GM21723 (cell line): ENCODE data around the gene DCUN1D1.

Source experiments
- ATAC-seq: cut with Tn5 transposase; IDR thresholded peaks from one replicate; pipeline ENCODE4 v1.9.1; 2021; ENCODE audit warnings: mild to moderate bottlenecking, moderate library complexity; ENCODE audit not compliant: unreplicated experiment

DCUN1D1 gene

DNA sequence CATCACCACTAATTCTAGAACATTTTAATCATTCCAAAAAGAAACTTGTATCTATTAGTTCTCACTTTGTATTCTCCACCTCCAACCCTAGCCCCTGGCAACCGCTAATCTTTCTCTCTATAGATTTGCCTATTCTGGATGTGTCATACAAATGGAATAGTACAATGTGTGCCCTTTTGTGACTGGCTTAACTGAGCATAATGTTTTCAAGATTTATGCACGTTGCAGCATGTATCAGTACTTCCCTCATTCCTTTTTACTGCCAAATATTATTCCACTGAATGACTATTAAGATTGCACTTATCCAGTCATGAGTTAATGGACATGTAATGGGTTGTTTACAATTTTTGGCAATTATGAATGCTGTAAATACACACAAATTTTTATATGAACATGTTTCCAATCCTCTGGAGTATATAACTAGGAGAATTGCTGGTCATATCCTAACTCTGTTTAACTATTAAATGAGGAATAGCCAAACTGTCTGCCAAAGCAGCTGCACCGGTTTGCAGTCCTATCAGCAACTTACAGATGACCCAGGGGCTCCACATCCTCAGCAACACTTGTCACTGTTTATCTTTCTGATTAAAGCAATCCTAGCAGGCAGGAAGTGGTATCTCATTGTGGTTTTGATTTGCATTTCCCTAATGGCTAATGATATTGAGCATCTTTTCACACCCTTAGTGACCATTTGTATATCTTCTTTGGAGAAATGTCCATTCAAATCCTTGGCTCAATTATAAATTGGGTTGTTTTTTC is 42.9 kb downstream of the DCUN1D1 start:
- ATAC-seq, result peak; percentile 79

DNA sequence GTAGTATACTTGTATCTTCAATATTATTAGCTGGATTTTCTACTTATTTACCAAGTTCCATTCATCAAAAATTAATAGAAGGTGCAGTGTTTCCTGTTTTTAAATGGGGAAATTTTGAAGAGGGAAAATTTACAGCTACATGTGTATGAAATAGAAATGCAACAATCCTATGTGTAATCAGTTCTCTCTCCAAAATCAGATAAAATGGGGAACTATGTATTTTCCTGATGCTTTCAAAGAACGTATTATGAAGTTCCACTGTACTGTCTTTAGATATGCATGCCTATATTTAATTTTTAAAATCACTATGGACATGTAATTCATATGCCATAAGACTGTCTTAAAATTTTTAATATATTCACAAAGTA is 43.4 kb downstream of the DCUN1D1 start:
- ATAC-seq, result no peak

DNA sequence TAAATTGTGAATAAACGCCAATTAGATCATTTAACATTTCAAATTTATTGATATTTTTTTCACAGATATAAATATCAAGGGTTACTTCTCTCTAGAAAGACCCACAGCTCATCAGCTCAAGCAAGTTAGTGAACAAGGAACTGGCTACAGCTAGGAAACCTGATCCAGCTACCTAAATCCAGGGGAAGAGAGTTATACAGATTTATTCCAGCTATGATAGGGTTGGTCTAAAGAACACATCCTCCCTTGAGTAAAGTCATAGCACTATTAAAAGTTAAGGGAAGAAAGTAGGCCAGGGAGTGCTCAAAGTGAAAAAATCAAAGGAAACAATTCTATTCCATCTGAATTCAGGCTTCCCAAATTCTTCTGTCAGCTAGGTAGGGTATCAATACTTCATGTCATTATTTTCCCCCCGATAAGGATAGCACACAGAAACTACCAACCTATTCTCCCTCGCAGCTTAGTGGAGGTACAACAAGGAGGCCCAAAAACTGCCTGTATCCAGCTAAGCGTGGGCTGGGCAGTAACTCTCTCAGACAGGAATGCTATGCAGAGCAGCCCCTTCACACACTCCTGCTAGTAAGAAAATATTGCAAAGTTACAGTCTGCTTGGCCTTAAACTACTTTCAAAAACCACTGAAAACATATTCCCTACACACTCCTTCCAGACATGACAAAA is 44.0 kb downstream of the DCUN1D1 start:
- no peak for ATAC-seq

DNA sequence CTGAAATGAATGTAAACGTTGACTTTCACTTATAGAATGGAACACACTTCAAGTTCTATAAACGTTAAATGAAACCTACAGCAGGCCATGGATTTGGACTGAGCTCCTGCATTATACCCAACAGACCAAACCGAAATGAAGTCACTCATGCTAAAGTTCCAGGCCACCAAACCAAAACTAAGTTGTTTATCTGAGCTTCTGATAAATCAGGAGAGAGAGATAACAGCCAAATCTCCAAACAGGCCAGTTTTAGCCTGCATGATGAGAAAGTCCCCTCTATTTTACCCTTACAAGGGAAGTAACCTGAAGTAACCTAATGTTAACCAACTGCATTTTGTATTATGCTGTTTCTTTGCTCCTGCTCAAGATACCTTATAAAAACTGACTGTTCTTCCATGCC is 44.5 kb downstream of the DCUN1D1 start:
- ATAC-seq, result no peak

DNA sequence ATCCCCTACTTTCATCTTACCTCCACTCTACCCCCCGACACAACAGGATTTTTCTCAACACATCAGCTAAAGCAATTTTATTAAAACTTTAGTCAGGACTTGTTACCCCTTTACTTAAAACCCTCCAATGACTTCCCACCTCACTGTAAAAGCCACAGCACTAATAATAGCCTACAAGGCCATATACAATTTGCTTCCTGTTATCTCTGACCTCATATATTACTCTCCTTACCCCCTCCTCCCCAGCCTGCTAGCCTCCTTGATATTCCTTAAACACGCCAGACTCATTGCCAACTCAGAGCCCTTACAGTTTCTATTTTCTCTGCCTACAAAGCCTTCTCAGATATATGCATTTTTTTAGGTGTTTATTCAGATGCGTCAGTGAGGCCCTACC is 54.4 kb downstream of the DCUN1D1 start:
- peak; percentile 16 for ATAC-seq

DNA sequence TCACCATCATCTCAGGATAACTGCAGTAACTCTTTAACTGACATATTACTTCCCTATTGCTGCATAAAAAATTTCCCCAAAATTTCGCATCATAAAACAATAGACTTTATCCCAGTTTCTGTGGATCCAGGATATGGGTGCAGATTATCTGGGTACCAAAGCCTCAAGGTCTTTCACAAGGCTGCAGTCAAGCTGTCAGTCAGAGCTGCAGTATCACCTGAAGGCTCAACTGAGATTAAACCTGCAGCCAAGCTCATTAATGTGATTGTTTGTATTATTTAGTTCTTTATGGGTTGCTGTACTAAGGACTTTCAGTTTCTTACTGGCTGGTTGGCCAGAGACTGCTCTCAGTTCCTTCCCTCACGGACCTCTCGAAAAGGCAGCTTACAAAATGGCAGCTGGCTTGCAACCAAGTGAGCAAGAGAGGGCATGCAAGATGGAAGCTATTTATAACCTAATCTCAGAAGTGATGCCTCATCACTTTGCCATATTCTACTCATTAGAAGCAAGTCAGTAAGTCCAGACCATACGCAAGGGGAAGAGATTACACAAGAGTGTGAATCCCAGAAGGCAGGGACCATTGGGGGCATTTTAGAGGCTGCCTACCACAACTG is 54.9 kb downstream of the DCUN1D1 start:
- peak; percentile 97 for ATAC-seq

DNA sequence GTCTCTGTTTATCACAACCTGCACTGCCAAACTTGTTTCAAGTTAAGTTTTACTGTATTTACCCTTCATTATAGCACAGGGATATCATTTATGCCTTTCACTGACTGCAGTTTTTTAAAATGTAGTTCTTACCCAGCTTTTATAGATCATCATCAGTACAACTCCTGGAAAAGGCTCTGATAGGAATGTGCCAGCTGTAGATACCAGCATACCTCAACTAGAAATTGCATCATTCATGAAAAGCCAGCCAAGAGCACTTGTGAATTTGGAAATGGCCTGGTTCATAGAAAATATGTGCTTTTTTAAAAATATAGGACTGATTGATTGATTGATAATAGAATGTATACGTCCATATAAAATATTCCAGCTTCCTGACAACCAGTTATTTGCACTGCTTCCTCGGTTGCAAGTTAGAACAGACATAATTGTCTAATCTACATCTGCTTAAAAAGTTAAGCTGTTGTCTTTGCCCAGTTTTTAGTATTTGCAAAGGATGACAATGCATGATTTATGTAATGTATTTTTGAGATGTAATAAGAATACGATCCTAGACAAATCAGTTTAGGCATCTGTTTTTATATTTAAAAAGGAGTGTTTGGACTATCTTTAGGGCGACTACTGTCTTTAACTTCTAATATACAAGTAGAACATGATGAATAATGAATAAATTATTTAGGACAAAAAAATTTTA is 58.5 kb downstream of the DCUN1D1 start:
- ATAC-seq, result no peak

DNA sequence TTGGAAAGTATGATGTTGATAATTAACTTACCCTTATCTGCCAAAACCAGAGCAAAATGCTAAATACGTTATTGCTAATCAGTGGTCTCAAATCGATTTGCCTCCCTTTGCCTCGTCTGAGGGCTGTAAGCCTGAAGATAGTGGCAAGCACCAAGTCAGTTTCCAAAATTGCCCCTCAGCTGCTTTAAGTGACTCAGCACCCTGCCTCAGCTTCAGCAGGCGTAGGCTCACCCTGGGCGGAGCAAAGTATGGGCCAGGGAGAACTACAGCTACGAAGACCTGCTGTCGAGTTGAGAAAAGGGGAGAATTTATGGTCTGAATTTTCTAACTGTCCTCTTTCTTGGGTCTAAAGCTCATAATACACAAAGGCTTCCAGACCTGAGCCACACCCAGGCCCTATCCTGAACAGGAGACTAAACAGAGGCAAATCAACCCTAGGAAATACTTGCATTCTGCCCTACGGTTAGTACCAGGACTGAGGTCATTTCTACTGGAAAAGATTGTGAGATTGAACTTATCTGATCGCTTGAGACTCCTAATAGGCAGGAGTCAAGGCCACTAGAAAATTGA is 59.7 kb downstream of the DCUN1D1 start:
- ATAC-seq, result no peak

DNA sequence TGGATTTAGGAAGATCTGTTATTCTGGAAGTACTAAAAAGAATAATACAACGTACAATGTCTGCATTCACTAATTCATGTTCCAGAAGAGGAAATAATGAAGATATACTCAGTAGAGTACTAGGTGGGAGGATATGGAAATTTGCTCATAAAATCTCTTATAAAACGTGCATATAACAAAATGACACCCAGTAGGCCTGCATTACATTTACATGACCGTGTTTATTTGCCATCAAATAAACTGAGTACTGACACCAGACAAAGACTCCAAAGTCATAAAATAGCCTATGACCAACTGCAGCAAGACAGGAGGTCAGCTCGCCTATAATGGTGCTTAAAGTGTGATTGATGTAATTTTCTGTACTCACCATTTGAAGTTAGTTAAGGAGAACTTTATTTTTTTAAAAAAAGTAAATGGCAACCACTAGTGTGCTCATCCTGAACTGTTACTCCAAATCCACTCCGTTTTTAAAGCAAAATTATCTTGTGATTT is 60.4 kb downstream of the DCUN1D1 start:
- no peak for ATAC-seq

DNA sequence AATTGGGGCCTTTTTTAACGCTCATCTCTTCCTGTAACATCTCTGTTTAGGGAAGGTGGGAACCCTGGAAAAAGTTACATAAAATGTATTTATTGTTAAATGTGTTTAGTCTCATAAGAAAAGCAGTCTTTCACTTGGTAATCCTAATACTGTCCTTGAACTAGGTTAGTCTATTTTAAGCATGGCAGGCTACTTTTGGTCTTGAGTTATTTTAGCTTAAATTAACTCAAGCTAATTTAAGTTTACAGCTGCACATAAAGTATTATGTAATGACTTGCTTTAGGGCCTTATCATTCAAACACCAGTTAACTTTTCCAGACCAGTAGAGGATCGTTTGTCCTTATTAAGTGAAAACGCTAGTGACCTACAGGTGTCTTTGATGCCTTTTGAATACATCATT is 63.2 kb downstream of the DCUN1D1 start:
- ATAC-seq, result no peak

DNA sequence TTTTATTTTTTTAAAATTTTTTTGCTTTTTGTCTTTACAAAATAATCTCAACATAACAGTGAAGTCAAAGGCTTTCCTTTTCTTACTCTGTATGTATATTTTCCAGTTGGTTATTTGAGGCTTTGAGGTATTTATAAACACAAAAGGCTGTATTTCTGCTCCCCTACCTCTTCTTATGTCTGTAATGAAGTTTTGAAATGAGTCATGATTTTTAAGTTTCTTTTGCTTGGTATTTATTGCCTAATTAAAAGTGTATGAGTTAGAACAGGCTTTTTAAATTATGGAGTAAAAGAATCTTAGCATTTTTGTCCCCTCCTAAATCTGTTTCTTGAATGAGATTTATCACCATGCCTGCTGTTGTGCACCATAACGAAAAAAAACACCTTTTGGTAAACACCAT is 66.0 kb downstream of the DCUN1D1 start:
- ATAC-seq, result peak; percentile 40

DNA sequence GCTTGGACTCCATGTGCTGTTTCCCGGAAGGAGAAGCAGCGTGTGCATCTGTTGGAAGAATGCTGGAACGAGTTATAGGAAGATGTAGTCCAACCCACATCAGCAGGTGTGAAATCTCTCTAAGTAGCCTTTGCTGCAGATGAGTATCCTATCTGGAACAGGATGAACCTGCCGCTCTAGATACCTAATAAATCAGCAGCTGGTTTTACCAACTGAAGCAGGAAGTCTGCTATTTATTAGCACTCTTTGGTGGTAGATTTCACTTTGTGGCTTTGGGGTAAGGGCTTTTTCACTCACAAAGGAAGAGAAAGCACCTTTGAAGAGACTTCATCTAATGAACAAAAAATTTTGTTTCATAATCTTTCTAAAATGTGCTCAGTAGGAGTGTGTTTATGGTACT is 66.4 kb downstream of the DCUN1D1 start:
- peak; percentile 95 for ATAC-seq

DNA sequence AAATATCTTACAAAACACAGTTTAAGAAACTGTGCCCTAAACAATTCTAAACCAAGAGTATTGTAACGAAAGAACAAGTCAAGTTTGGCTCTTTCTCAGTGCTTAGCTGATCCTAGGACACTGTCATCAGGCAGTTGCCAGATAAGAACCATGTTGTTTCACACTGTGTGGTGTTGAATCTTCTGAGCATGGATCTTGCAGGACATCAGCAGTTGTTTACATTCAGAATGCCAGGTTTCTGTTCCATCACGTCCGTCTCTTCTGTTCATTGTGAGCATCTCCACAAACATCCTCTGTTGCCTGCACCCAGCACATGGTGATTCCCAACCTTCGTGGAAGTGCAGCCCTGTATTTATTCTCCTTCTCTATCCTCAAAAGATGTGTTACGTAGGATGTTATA is 67.9 kb downstream of the DCUN1D1 start:
- ATAC-seq, result no peak

DNA sequence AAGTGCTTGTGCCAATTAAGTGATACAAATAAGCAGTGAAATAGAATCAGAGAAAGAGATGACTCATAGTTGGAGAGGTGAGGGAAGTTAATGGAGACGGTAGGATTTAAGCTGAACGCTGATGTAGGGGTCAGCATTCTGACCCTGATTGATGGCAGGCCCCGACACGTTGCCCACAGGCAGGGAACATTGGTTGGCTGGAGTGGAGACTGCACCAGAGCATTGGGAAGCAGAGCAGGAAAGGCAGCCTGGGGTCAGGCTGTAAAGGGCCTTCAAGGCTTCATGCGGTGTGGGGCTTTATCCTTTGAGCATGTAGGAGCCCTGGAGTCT is 68.6 kb downstream of the DCUN1D1 start:
- no peak for ATAC-seq

DNA sequence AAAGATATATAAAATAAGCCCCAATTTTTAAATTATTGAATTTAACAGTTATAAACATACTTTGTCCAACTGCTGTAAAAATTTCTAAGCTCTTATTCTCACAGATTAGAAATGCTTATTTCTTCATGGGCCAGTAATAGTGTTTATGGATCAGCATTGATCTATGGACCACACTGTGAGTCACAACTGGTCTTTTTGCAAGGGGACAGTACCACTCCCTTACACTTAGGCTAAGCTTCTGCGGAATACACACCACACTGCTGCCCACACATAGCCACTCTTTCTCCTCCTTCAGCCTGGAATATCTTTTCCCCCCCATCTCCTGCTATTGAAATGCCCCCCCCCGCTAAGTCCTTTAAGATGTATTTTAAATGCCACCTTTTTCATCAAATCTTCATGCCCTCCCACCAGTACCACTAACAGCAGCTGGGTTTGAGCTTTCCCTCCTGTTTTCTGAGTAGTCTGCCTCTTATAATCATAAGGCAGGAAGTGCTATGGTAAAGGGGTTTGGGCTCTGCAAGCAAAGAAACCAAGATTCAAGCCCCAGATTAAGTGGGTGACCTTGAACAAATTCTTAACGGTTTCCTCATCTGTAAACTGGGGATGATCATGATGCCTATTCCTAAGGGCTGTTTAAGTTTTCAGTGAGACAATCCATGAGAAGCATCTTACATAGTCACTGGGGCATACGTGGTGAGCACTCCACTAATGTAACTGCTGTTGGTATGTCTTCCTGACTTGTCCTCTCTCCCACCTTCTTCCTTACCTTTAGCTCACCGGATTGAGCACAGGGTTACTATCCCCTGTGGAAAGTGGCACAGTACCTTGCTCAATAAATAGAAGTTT is 69.2 kb downstream of the DCUN1D1 start:
- ATAC-seq, result no peak

DNA sequence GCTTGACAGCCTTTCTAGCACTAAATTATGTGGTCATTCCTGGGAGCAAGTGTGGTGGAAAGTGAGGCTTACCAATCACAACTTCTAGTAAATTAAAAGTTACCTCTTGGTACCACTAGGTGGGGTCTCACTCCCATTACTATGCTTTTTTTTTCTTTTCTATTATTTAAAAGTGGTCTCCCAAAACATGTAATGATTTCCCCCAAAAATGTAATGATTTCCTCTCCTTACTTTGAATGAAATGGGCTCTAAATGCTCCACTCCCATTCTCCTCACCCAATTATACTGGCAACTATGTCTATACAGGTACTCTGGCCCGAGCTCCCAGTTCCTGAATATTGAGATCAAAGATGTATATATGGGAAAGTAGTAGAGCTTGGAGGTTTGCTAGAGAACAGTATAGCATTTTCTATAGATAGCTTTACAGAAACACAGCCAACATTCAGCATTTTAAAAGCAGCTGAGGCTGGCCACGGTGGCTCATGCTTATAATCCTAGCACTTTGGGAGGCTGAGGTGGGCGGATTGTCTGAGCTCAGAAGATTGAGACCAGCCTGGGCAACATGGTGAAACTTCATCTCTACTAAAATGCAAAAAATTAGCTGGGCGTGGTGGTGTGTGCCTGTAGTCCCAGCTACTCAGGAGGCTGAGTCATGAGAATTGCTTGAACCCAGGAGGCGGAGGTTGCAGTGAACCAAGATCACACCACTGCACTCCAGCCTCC is 70.9 kb downstream of the DCUN1D1 start:
- no peak for ATAC-seq

DNA sequence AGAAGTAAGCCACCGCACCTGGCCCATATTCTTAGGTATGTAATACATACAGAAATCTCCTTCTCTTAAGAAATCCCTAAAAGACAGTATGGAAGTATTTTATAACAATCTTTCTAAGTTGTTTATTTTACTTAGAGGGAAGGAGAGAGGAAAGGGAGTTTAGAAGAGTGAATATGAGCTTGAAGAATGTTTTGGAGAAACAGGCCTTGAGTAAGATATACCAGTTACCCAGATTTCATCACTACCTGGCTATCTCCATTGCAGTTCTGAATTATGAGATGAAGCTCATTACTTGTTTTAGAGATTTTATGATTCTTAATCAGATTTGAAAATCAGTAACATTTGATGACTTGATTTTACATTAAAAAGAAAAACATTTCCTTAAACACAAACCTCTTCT is 71.9 kb downstream of the DCUN1D1 start:
- no peak for ATAC-seq

DNA sequence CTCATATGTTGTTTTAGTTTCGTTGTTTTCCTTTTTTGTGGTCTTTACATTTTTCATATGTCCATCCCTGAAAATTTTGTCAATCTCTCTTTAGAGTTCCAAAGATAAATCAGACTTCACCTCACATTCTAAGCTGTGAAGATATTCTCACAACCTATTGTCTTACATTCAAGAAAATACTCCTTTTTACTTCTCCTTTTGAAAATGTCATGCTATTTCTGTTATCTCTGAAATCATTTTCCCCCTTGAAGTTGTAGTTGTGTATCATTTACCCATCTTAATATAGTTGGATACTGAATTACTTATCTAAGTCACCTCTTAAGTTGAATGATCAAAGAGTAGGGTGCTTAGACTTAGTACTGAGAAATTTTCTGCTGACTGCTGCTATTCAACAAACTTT is 74.3 kb downstream of the DCUN1D1 start:
- ATAC-seq, result peak; percentile 68

DNA sequence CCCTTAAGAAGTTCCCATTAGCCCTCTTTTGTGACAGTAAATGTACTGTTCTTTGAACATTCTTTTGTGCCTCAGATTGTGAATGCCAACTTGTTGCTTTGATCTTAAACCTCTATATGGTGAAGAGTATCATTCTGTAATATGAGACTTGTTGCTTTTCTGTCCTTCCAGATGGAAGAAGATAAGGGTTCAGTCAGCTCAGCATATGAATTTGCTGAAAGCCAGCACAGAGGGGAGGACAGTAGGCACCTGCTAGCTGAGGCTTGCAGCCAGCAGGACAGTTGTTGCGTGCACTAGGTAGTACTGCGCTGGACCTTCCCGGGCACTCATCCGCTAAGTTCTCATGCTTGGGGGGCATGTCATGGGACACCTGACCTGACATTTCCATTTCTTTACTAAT is 74.7 kb downstream of the DCUN1D1 start:
- peak; percentile 18 for ATAC-seq

DNA sequence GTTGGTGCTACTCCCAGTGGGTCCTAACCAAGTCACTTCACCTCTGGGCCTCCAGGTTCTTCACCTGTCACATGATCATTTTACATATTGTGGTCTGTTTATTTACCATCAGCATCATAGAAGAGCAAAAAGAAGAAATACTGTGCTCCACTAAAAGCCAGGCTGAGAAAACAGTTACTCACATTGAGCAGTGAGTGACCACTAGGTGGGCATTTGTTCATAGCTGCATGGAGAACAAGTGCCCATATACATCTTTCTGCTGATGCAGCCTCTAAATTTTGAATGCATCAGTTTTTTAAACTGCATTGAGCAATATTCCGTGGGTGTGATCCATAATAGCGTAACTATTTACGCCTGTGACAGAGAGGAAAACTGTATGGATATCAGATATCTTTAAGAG is 76.2 kb downstream of the DCUN1D1 start:
- no peak for ATAC-seq
